ENCODE results near the gene CAPS. TPM values are rescaled to one million over a fixed set of nuclear protein-coding genes. Genes with fewer than 3 reads are reported as not detected.
"Not testable (repeated sequence)": the region's sequence is repeated elsewhere in the genome, so short reads cannot be mapped to it uniquely, and the experiment has no call there.

The CAPS gene
- total RNA-seq, 1 donor = 18.1 TPM

- no peak overlapping the region for H2AFZ ChIP-seq (ENCODE audit: low read length)
- no peaks in the 10 kb centered on the region for H4K20me1 ChIP-seq (ENCODE audit: insufficient read depth, low read length)
- no peak overlapping the region for H3K4me3 ChIP-seq (ENCODE audit: insufficient read depth, low read length)
- peak; percentile 57 for DNase-seq (ENCODE audit: insufficient read length, low spot score, missing footprints)
- no peak for TF ChIP-seq CTCF (IDR thresholded peaks at IDR 0.05; ENCODE audit: extremely low read depth, low read depth, low read length)
- no peak overlapping the region for H3K27ac ChIP-seq (ENCODE audit: low read depth, low read length)
- peaks cover 6% of the 10 kb centered on the region for H3K4me1 ChIP-seq (ENCODE audit: insufficient read depth, low read length)
- H3K9me3 ChIP-seq (ENCODE audit: low read depth, low read length) = no peaks in the 10 kb centered on the region
- H3K4me2 ChIP-seq (ENCODE audit: insufficient read depth, low read length) = no peak overlapping the region
- no peaks in the 10 kb centered on the region for H3K79me2 ChIP-seq (ENCODE audit: insufficient read depth, low read length)
- H3K36me3 ChIP-seq (ENCODE audit: insufficient read depth, low read length) = no peaks in the 10 kb centered on the region
- peaks cover 6% of the 10 kb centered on the region for H3K27me3 ChIP-seq (ENCODE audit: insufficient read depth, low read length)
Observed at GRCh38 chr19:5881543-5882299, 32.3 kb upstream of the CAPS start.

GRCh38 chr19:5882421-5882968, 31.6 kb upstream of the CAPS start:
- peaks cover 6% of the 10 kb centered on the region for H3K27me3 ChIP-seq (ENCODE audit: insufficient read depth, low read length)
- peaks cover 6% of the 10 kb centered on the region for H3K4me1 ChIP-seq (ENCODE audit: insufficient read depth, low read length)
- H3K36me3 ChIP-seq (ENCODE audit: insufficient read depth, low read length) = no peaks in the 10 kb centered on the region
- no peaks in the 10 kb centered on the region for H3K9me3 ChIP-seq (ENCODE audit: low read depth, low read length)
- DNase-seq (ENCODE audit: insufficient read length, low spot score, missing footprints) = peak; percentile 57
- H4K20me1 ChIP-seq (ENCODE audit: insufficient read depth, low read length) = no peaks in the 10 kb centered on the region
- H3K4me3 ChIP-seq (ENCODE audit: insufficient read depth, low read length) = no peak overlapping the region
- TF ChIP-seq CTCF (IDR thresholded peaks at IDR 0.05; ENCODE audit: extremely low read depth, low read depth, low read length) = no peak
- H3K79me2 ChIP-seq (ENCODE audit: insufficient read depth, low read length) = no peaks in the 10 kb centered on the region
- H3K27ac ChIP-seq (ENCODE audit: low read depth, low read length) = no peak overlapping the region
- H2AFZ ChIP-seq (ENCODE audit: low read length) = no peak overlapping the region
- H3K4me2 ChIP-seq (ENCODE audit: insufficient read depth, low read length) = no peak overlapping the region

GRCh38 chr19:5883157-5883873, 30.7 kb upstream of the CAPS start:
- not testable (repeated sequence) for H3K4me3 ChIP-seq (ENCODE audit: insufficient read depth, low read length); H3K9me3 ChIP-seq (ENCODE audit: low read depth, low read length); H4K20me1 ChIP-seq (ENCODE audit: insufficient read depth, low read length); H2AFZ ChIP-seq (ENCODE audit: low read length); H3K27me3 ChIP-seq (ENCODE audit: insufficient read depth, low read length); H3K36me3 ChIP-seq (ENCODE audit: insufficient read depth, low read length); H3K79me2 ChIP-seq (ENCODE audit: insufficient read depth, low read length); H3K4me1 ChIP-seq (ENCODE audit: insufficient read depth, low read length); H3K4me2 ChIP-seq (ENCODE audit: insufficient read depth, low read length); H3K27ac ChIP-seq (ENCODE audit: low read depth, low read length)
- peak; percentile 26 for DNase-seq (ENCODE audit: insufficient read length, low spot score, missing footprints)

GRCh38 chr19:5884065-5884811, 29.8 kb upstream of the CAPS start:
- not testable (repeated sequence) for H3K27me3 ChIP-seq (ENCODE audit: insufficient read depth, low read length); H3K27ac ChIP-seq (ENCODE audit: low read depth, low read length); H3K79me2 ChIP-seq (ENCODE audit: insufficient read depth, low read length); H3K9me3 ChIP-seq (ENCODE audit: low read depth, low read length); H3K4me3 ChIP-seq (ENCODE audit: insufficient read depth, low read length); H3K4me1 ChIP-seq (ENCODE audit: insufficient read depth, low read length); H2AFZ ChIP-seq (ENCODE audit: low read length); H3K36me3 ChIP-seq (ENCODE audit: insufficient read depth, low read length); H4K20me1 ChIP-seq (ENCODE audit: insufficient read depth, low read length); H3K4me2 ChIP-seq (ENCODE audit: insufficient read depth, low read length)
- DNase-seq (ENCODE audit: insufficient read length, low spot score, missing footprints) = peak; percentile 2
